PC-3 (cell line): Measurements from ENCODE around the gene MTG1.
"Not testable (repeated sequence)": the region's sequence is repeated elsewhere in the genome, so short reads cannot be mapped to it uniquely, and the experiment has no call there.

ENCODE experiments used
- CTCF ChIP-seq: fragments of 300-600 bp; sonication (generic); conservative IDR thresholded peaks from 2 replicates; pipeline ENCODE4 v1.5.1; 2017; ENCODE audit warnings: antibody characterized with exemption, low read depth, mild to moderate bottlenecking, low read length
- EZH2 ChIP-seq: fragments of 300-600 bp; sonication (generic); IDR thresholded peaks from one replicate; pipeline ENCODE4 v1.6.1; 2017; ENCODE audit warnings: antibody characterized with exemption, mild to moderate bottlenecking, low read length; ENCODE audit not compliant: unreplicated experiment

GRCh38 chr10:133429571-133429970, 35.6 kb downstream of the MTG1 start:
- not testable (repeated sequence) for TF ChIP-seq EZH2, CTCF
